ENCODE results near the gene IGSF6.
"Not testable (repeated sequence)": the region's sequence is repeated elsewhere in the genome, so short reads cannot be mapped to it uniquely, and the experiment has no call there.

- not testable (repeated sequence) for TF ChIP-seq CTCF (conservative IDR thresholded peaks at IDR 0.05; ENCODE audit: low read depth, low read length); EZH2 (IDR thresholded peaks at IDR 0.05; ENCODE audit: low read length, unreplicated experiment)
These were observed 21.5 kb downstream of the IGSF6 start for GRCh38 chr16:21630866-21631265.
